Spleen (tissue), 7 donors: ENCODE measurements around the gene ALPK3.

ENCODE experiments used
- POLR2A ChIP-seq, 3 donors: fragments of 450-650 bp; IDR thresholded peaks; one replicate each; pipeline ENCODE4 v1.5.1; 2017; ENCODE audit warnings: antibody characterized with exemption in 3 of 3, mild to moderate bottlenecking in 1 of 3
- POLR2AphosphoS5 ChIP-seq, 3 donors: sonication (generic); formaldehyde crosslinking; IDR thresholded peaks; one replicate each; pipeline ENCODE4 v1.5.1; 2017; ENCODE audit warnings: antibody characterized with exemption in 3 of 3
- TF ChIP-seq, protein P1 (sequence below), 11 experiments: fragments of 200-600 bp in 7 of 11; fragments of 450-650 bp in 4 of 11; sonication (generic) in 4 of 11; IDR thresholded peaks in 8 of 11; conservative IDR thresholded peaks in 3 of 11; 1 replicate in 7 of 11; 2 replicates in 4 of 11; pipeline versions ENCODE4 v1.4.0 to v1.8.0; 2016 to 2021; ENCODE audit warnings: antibody characterized with exemption in 11 of 11, inconsistent platforms in 4 of 11, mild to moderate bottlenecking in 1 of 11
- donor health status: DM: no; HTN: no; CAD: no; lungs with moderate emphysema.
- donor health status: DM: no; HTN: no; CAD: no.
- donor health status: DM: no; HTN: no; CAD: no.

DNA sequence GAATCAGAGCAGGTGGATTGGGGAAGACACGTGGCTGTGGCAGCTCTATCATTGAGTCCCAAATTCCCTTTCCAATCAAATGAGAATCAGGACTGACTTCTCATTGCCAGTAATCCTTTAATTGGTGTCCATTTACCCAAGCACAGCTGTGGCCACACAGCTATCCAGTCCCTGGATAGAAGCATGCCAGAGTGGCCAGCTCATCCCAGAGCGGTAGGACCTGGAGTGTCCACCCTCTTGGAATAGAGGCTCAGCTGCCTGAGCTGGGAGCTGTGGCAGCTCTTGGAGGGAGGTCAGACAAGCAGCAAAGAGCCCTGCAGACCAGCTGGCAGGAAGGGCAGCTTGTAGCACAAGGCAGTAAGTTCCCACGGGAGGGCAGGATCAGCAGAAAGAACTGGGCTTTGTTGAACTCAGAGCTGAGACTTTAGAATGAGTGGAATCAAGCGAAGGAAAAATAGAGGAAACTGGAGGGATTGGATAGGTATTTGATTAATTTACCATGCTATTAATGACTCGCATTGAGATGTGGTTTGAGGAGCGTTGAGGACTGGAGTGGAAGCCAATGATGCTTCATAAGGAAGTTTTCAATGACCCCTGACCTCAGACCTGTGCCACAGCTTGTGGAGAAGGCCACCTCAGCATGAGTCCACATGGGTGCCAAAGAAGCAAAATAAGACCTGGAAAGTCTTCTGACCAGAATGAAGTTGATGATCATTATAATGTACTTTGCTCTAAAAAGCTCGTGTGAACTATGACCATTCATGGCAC is 6.9 kb upstream of the ALPK3 start:
- TF ChIP-seq, protein P1, sequence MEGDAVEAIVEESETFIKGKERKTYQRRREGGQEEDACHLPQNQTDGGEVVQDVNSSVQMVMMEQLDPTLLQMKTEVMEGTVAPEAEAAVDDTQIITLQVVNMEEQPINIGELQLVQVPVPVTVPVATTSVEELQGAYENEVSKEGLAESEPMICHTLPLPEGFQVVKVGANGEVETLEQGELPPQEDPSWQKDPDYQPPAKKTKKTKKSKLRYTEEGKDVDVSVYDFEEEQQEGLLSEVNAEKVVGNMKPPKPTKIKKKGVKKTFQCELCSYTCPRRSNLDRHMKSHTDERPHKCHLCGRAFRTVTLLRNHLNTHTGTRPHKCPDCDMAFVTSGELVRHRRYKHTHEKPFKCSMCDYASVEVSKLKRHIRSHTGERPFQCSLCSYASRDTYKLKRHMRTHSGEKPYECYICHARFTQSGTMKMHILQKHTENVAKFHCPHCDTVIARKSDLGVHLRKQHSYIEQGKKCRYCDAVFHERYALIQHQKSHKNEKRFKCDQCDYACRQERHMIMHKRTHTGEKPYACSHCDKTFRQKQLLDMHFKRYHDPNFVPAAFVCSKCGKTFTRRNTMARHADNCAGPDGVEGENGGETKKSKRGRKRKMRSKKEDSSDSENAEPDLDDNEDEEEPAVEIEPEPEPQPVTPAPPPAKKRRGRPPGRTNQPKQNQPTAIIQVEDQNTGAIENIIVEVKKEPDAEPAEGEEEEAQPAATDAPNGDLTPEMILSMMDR (IDR thresholded peaks at IDR 0.05 in 8 of 11, conservative IDR thresholded peaks at IDR 0.05 in 3 of 11): no peak
- TF ChIP-seq POLR2AphosphoS5 (IDR thresholded peaks at IDR 0.05) (no peak), POLR2A (IDR thresholded peaks at IDR 0.05) (no peak)
